ENCODE results near the gene SIAE. TPM values are rescaled to one million over a fixed set of nuclear protein-coding genes. Genes with fewer than 3 reads are reported as not detected.

The SIAE gene
- total RNA-seq, 2 experiments from 2014 or later: 5.1 to 8.2 TPM

GRCh38 chr11:124658501-124658900 is 15.0 kb downstream of the SIAE start:
- ChIA-PET CTCF (no interaction called here), POLR2A (no interaction called here)
- Mint-ChIP-seq H3K4me3 (no peak overlapping the region), H3K27ac (no peak overlapping the region), H3K36me3 (ENCODE audit: low read depth) (no peaks in the 10 kb centered on the region), H3K27me3 (no peaks in the 10 kb centered on the region), H3K9me3 (no peaks in the 10 kb centered on the region), H3K4me1 (no peaks in the 10 kb centered on the region)
- DNase-seq: no peak

- Mint-ChIP-seq H3K4me1 (no peaks in the 10 kb centered on the region), H3K27me3 (no peaks in the 10 kb centered on the region), H3K27ac (no peak overlapping the region), H3K4me3 (no peak overlapping the region), H3K36me3 (ENCODE audit: low read depth) (no peaks in the 10 kb centered on the region), H3K9me3 (no peaks in the 10 kb centered on the region)
- CTCF ChIA-PET: no interaction called here
- POLR2A ChIA-PET: no interaction called here
- no peak for DNase-seq
Observed at GRCh38 chr11:124657904-124658303, 15.6 kb downstream of the SIAE start.

GRCh38 chr11:124656774-124657630 is 16.5 kb downstream of the SIAE start:
- POLR2A ChIA-PET: no interaction called here
- no peak overlapping the region for H3K27ac Mint-ChIP-seq
- H3K4me1 Mint-ChIP-seq: no peaks in the 10 kb centered on the region
- H3K9me3 Mint-ChIP-seq: no peaks in the 10 kb centered on the region
- H3K36me3 Mint-ChIP-seq (ENCODE audit: low read depth): no peaks in the 10 kb centered on the region
- no peaks in the 10 kb centered on the region for H3K27me3 Mint-ChIP-seq
- CTCF ChIA-PET: interaction anchor here (1.1 kb wide), 1 partner anchor 13 kb away, joined by 3 read pairs; no protein-coding TSS in a partner anchor
- DNase-seq: no peak
- no peak overlapping the region for H3K4me3 Mint-ChIP-seq

GRCh38 chr11:124648610-124649009 is 24.9 kb downstream of the SIAE start:
- ChIA-PET CTCF (interaction anchor here (1.1 kb wide), 1 partner anchor 228 kb away, joined by 3 read pairs; no protein-coding TSS in a partner anchor), POLR2A (no interaction called here)
- no peak overlapping the region for H3K27ac Mint-ChIP-seq
- no peaks in the 10 kb centered on the region for H3K4me1 Mint-ChIP-seq
- no peak for DNase-seq
- H3K9me3 Mint-ChIP-seq: no peaks in the 10 kb centered on the region
- no peak overlapping the region for H3K4me3 Mint-ChIP-seq
- no peaks in the 10 kb centered on the region for H3K36me3 Mint-ChIP-seq (ENCODE audit: low read depth)
- no peaks in the 10 kb centered on the region for H3K27me3 Mint-ChIP-seq

GRCh38 chr11:124646148-124646547 is 27.4 kb downstream of the SIAE start:
- ChIA-PET POLR2A (no interaction called here), CTCF (interaction anchor here (1.0 kb wide), 1 partner anchor 23 kb away, joined by 3 read pairs; no protein-coding TSS in a partner anchor)
- Mint-ChIP-seq H3K4me1 (no peaks in the 10 kb centered on the region), H3K36me3 (ENCODE audit: low read depth) (no peaks in the 10 kb centered on the region), H3K27ac (no peak overlapping the region), H3K4me3 (no peak overlapping the region), H3K27me3 (no peaks in the 10 kb centered on the region), H3K9me3 (no peaks in the 10 kb centered on the region)
- DNase-seq: no peak

GRCh38 chr11:124644426-124645280 is 28.9 kb downstream of the SIAE start:
- peak; percentile 22 for DNase-seq
- Mint-ChIP-seq H3K9me3 (no peaks in the 10 kb centered on the region), H3K27me3 (no peaks in the 10 kb centered on the region), H3K27ac (no peak overlapping the region), H3K4me3 (no peak overlapping the region), H3K4me1 (no peaks in the 10 kb centered on the region), H3K36me3 (ENCODE audit: low read depth) (no peaks in the 10 kb centered on the region)
- POLR2A ChIA-PET: no interaction called here
- CTCF ChIA-PET: interaction anchor here (0.6 to 5.2 kb wide), 13 partner anchors 12 to 193 kb away, joined by 3 to 30 read pairs (median 4); partner anchors contain the start of genes ESAM and TBRG1

- no peaks in the 10 kb centered on the region for H3K9me3 Mint-ChIP-seq
- CTCF ChIA-PET: interaction anchor here (0.6 to 5.2 kb wide), 15 partner anchors 13 to 233 kb away, joined by 3 to 30 read pairs (median 4); partner anchors contain the start of gene ESAM
- H3K4me3 Mint-ChIP-seq: no peak overlapping the region
- H3K4me1 Mint-ChIP-seq: no peaks in the 10 kb centered on the region
- POLR2A ChIA-PET: interaction anchor here (2.1 kb wide), 1 partner anchor 21 kb away, joined by 5 read pairs; the partner anchor contains the start of gene TBRG1
- H3K27ac Mint-ChIP-seq: no peak overlapping the region
- H3K36me3 Mint-ChIP-seq (ENCODE audit: low read depth): no peaks in the 10 kb centered on the region
- DNase-seq: no peak
- no peaks in the 10 kb centered on the region for H3K27me3 Mint-ChIP-seq
Observed at GRCh38 chr11:124643605-124644425, 29.7 kb downstream of the SIAE start.

- ChIA-PET CTCF (interaction anchor here (1.1 to 5.2 kb wide), 5 partner anchors 12 to 233 kb away, joined by 3 to 30 read pairs (median 4); no protein-coding TSS in a partner anchor), POLR2A (interaction anchor here (2.1 kb wide), 1 partner anchor 20 kb away, joined by 5 read pairs; the partner anchor contains the start of gene TBRG1)
- H3K36me3 Mint-ChIP-seq (ENCODE audit: low read depth): peaks cover 6% of the 10 kb centered on the region
Observed at GRCh38 chr11:124643042-124643604, 30.4 kb downstream of the SIAE start.

GRCh38 chr11:124642628-124643027 is 30.9 kb downstream of the SIAE start:
- no peaks in the 10 kb centered on the region for H3K4me1 Mint-ChIP-seq
- DNase-seq: no peak
- H3K4me3 Mint-ChIP-seq: no peak overlapping the region
- no peaks in the 10 kb centered on the region for H3K27me3 Mint-ChIP-seq
- H3K9me3 Mint-ChIP-seq: no peaks in the 10 kb centered on the region
- H3K27ac Mint-ChIP-seq: no peak overlapping the region
- peaks cover 9% of the 10 kb centered on the region for H3K36me3 Mint-ChIP-seq (ENCODE audit: low read depth)
- ChIA-PET POLR2A (interaction anchor here (2.1 kb wide), 1 partner anchor 20 kb away, joined by 5 read pairs; the partner anchor contains the start of gene TBRG1), CTCF (interaction anchor here (0.5 to 5.2 kb wide), 3 partner anchors 12 to 912 kb away, joined by 3 to 30 read pairs (median 4); no protein-coding TSS in a partner anchor)

More at GRCh38 chr11:124643042-124643604, 30.4 kb downstream of the SIAE start:
- Mint-ChIP-seq H3K27me3 (no peaks in the 10 kb centered on the region), H3K4me1 (no peaks in the 10 kb centered on the region), H3K4me3 (no peak overlapping the region), H3K27ac (no peak overlapping the region), H3K9me3 (no peaks in the 10 kb centered on the region)
- DNase-seq: no peak

- Mint-ChIP-seq H3K9me3 (no peaks in the 10 kb centered on the region), H3K4me1 (no peaks in the 10 kb centered on the region), H3K27me3 (no peaks in the 10 kb centered on the region), H3K4me3 (no peak overlapping the region), H3K36me3 (ENCODE audit: low read depth) (peaks cover 20% of the 10 kb centered on the region), H3K27ac (no peak overlapping the region)
- POLR2A ChIA-PET: interaction anchor here (1.1 to 1.2 kb wide), 2 partner anchors 9 to 106 kb away, joined by 3 to 4 read pairs; no protein-coding TSS in a partner anchor
- CTCF ChIA-PET: interaction anchor here (1.1 to 5.2 kb wide), 4 partner anchors 28 to 197 kb away, joined by 3 to 30 read pairs (median 6); no protein-coding TSS in a partner anchor
- DNase-seq: no peak
Observed at GRCh38 chr11:124640666-124641065, 32.9 kb downstream of the SIAE start.

- DNase-seq: no peak
- Mint-ChIP-seq H3K4me1 (no peaks in the 10 kb centered on the region), H3K4me3 (no peak overlapping the region), H3K36me3 (ENCODE audit: low read depth) (peaks cover 25% of the 10 kb centered on the region), H3K27ac (no peak overlapping the region), H3K9me3 (no peaks in the 10 kb centered on the region), H3K27me3 (no peaks in the 10 kb centered on the region)
- CTCF ChIA-PET: interaction anchor here (1.2 to 1.5 kb wide), 2 partner anchors 34 to 197 kb away, joined by 3 read pairs; partner anchors contain the start of genes SIAE and SPA17
- POLR2A ChIA-PET: interaction anchor here (1.1 to 1.7 kb wide), 2 partner anchors 107 to 162 kb away, joined by 3 to 5 read pairs; no protein-coding TSS in a partner anchor
Observed at GRCh38 chr11:124639186-124639585, 34.4 kb downstream of the SIAE start.

Measured in activated CD4-positive, alpha-beta memory T cell treated with anti-CD3 and anti-CD28 coated beads, Interleukin-2, amount 10 ng/mL, durations not matched to agents 7 days and 5 days (primary cell).